B cell (primary cell): Measurements from ENCODE around the gene PARD3B. TPM values are rescaled to one million over a fixed set of nuclear protein-coding genes. Genes with fewer than 3 reads are reported as not detected.

Source experiments
- ATAC-seq: fragments of 200-7000 bp; cut with Tn5 transposase; one replicate; pipeline ENCODE4 v1.10.0; 2021; ENCODE audit warnings: low read depth, mild to moderate bottlenecking, moderate number of reproducible peaks, moderate library complexity
- CTCF ChIA-PET: fragments of 350-600 bp; sonication (Branson Sonifier 250); formaldehyde crosslinking; loops from one replicate; lab custom pipeline; 2021; ENCODE audit warnings: antibody characterized with exemption, inconsistent platforms; lab: Charles Lee
- POLR2A ChIA-PET: fragments of 350-600 bp; sonication (Branson Sonifier 250); formaldehyde crosslinking; loops from one replicate; lab custom pipeline; 2021; ENCODE audit warnings: antibody characterized with exemption; lab: Charles Lee
- DNase-seq: peaks from one replicate; pipeline ENCODE4 v3.0.0; 2013
- H2AFZ ChIP-seq: 2 replicates; pipeline ENCODE4 v1.6.1; 2012; ENCODE audit warnings: mild to moderate bottlenecking, low read depth, low read length; ENCODE audit not compliant: insufficient read depth, poor library complexity, severe bottlenecking
- H3K27ac ChIP-seq, 2 donors: 1 replicate in 1 of 2; 2 replicates in 1 of 2; pipeline ENCODE4 v1.5.1; 2012 to 2013; ENCODE audit warnings: low read length in 2 of 2, mild to moderate bottlenecking in 2 of 2, moderate library complexity in 1 of 2
- H3K27me3 ChIP-seq, 4 experiments: fragments of 200-600 bp in 1 of 4; sonication (generic) in 1 of 4; replicated peaks in 1 of 4; 1 replicate in 2 of 4; 2 replicates in 2 of 4; pipeline versions ENCODE4 v1.6.1 to v1.7.0; 2013 to 2016; ENCODE audit warnings: low read length in 3 of 4, mild to moderate bottlenecking in 2 of 4, mixed read lengths in 1 of 4, moderate library complexity in 1 of 4; ENCODE audit not compliant: insufficient read depth in 4 of 4, control insufficient read depth in 3 of 4; ENCODE audit errors: control extremely low read depth in 1 of 4
- H3K36me3 ChIP-seq, 2 experiments: replicated peaks in 1 of 2; 1 replicate in 1 of 2; 2 replicates in 1 of 2; pipeline versions ENCODE4 v1.6.1 to v1.7.1; 2013; ENCODE audit warnings: low read length in 1 of 2; ENCODE audit not compliant: insufficient read depth in 2 of 2, control insufficient read depth in 1 of 2; ENCODE audit errors: control extremely low read depth in 1 of 2, extremely low read depth in 1 of 2
- H3K4me1 ChIP-seq, 2 donors: fragments of 200-600 bp in 1 of 2; sonication (generic) in 1 of 2; 1 replicate in 1 of 2; 2 replicates in 1 of 2; pipeline versions ENCODE4 v1.5.1 to v1.6.1; 2013 to 2017; ENCODE audit warnings: low read length in 2 of 2; ENCODE audit not compliant: control insufficient read depth in 2 of 2, insufficient read depth in 2 of 2
- H3K4me2 ChIP-seq: replicated peaks from 2 replicates; pipeline ENCODE3; 2012; ENCODE audit warnings: mild to moderate bottlenecking, low read depth, low read length; ENCODE audit not compliant: poor library complexity, severe bottlenecking
- H3K4me3 ChIP-seq, 5 experiments: fragments of 200-600 bp in 1 of 5; sonication (generic) in 1 of 5; 1 replicate in 3 of 5; 2 replicates in 2 of 5; pipeline versions ENCODE4 v1.5.1 to v1.7.0; 2011 to 2016; ENCODE audit warnings: low read length in 4 of 5, mild to moderate bottlenecking in 4 of 5, low read depth in 2 of 5, control low read depth in 1 of 5, moderate library complexity in 1 of 5; ENCODE audit not compliant: insufficient read depth in 1 of 5; ENCODE audit errors: control extremely low read depth in 1 of 5, extremely low read depth in 1 of 5
- H3K79me2 ChIP-seq: fragments of 200-600 bp; sonication (generic); one replicate; pipeline ENCODE4 v1.6.0; 2016; ENCODE audit warnings: low read length; ENCODE audit not compliant: control insufficient read depth, insufficient read depth
- H3K9ac ChIP-seq: fragments of 200-600 bp; sonication (generic); 2 replicates; pipeline ENCODE4 v1.6.1; 2017; ENCODE audit warnings: mild to moderate bottlenecking, low read length, moderate library complexity
- H3K9me3 ChIP-seq, 3 donors: one replicate each; pipeline versions ENCODE4 v1.6.1 to v1.7.1; 2013; ENCODE audit warnings: low read length in 2 of 3; ENCODE audit not compliant: control insufficient read depth in 2 of 3, insufficient read depth in 1 of 3; ENCODE audit errors: control extremely low read depth in 1 of 3
- H4K20me1 ChIP-seq: 2 replicates; pipeline ENCODE4 v1.6.0; 2012; ENCODE audit warnings: mild to moderate bottlenecking, low read length; ENCODE audit not compliant: insufficient read depth, control insufficient read depth, poor library complexity, severe bottlenecking
- H3K27ac Mint-ChIP-seq: one replicate; pipeline ENCODE4 v1.8.0; 2021; ENCODE audit warnings: mixed read lengths
- H3K27me3 Mint-ChIP-seq: one replicate; pipeline ENCODE4 v1.8.0; 2021; ENCODE audit warnings: mixed read lengths
- H3K4me1 Mint-ChIP-seq: one replicate; pipeline ENCODE4 v1.8.0; 2021; ENCODE audit warnings: mixed read lengths
- H3K4me3 Mint-ChIP-seq: one replicate; pipeline ENCODE4 v1.8.0; 2021; ENCODE audit warnings: mixed read lengths
- H3K9me3 Mint-ChIP-seq: one replicate; pipeline ENCODE4 v1.8.0; 2022; ENCODE audit warnings: mixed read lengths; ENCODE audit not compliant: insufficient read depth
- EZH2 ChIP-seq: IDR thresholded peaks from 2 replicates; pipeline ENCODE4 v1.6.1; 2012; ENCODE audit warnings: borderline replicate concordance, low read depth, mild to moderate bottlenecking, moderate library complexity, low read length; ENCODE audit not compliant: insufficient read depth, poor library complexity, severe bottlenecking
- WGBS: methylation state at CpG from one replicate; pipeline ENCODE4 v1.1.5; 2013; ENCODE audit warnings: missing lambda C conversion rate; ENCODE audit not compliant: insufficient coverage; 5-methylcytosine and 5-hydroxymethylcytosine counted together
- intact Hi-C: fragments of 100-400 bp; cut with micrococcal nuclease; formaldehyde crosslinking; loops from one replicate; pipeline ENCODE4 v1.10.0; 2022
- polyA plus RNA-seq: library from polyadenylated mRNA; depleted of rRNA; stranded (reverse); fragments of >200 nt; gene quantifications from 2 replicates; pipeline ENCODE4 v1.2.3, GENCODE V29; 2012
- total RNA-seq, 2 donors: library from RNA; stranded (reverse); fragments of 120-200 nt in 1 of 2; gene quantifications; 1 replicate in 1 of 2; 2 replicates in 1 of 2; pipeline versions ENCODE4 v1.2.3 to v1.2.4, GENCODE V29; 2013 to 2022
- TF ChIP-seq, protein P1 (sequence below): fragments of 200-600 bp; IDR thresholded peaks from one replicate; pipeline ENCODE4 v1.8.0; 2022; ENCODE audit warnings: antibody characterized with exemption, mild to moderate bottlenecking

Gene PARD3B
- total and polyA plus RNA-seq, 2 donors (not counting 1 experiment from before 2014, with no cell fraction given) = not detected

DNA sequence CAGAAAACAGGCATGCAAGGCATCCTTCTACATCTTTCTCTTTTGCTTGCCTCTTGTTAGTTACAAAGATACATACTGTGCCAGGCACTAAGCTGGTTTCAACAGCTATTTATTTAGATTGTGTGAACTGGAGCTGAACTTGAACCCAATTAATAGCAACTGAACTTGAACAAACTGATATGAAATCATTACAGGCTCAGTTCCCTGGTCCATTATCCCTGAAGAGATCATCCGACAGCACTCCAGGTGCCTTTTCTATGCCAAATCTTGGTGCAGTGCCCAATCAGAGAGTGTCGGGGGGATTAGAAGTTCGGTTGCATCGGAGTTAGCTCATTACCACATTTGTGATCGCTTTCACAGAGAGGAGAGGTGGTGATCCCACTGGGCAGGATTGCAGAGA is 477.6 kb downstream of the PARD3B start:
- POLR2A ChIA-PET = no interaction called here
- DNase-seq = no peak
- 98% methylated on average over 4 of the region's 5 CpGs for WGBS
- H3K27ac ChIP-seq = no peak overlapping the region
- ATAC-seq = no peak
- no peaks in the 10 kb centered on the region for H3K9me3 ChIP-seq
- intact Hi-C loops = no loop called here
- H3K9me3 Mint-ChIP-seq = no peaks in the 10 kb centered on the region
- no peaks in the 10 kb centered on the region for H3K36me3 ChIP-seq
- CTCF ChIA-PET = no interaction called here
- H3K4me3 Mint-ChIP-seq = no peak overlapping the region
- H3K4me1 Mint-ChIP-seq = no peaks in the 10 kb centered on the region
- no peak overlapping the region for H3K9ac ChIP-seq
- no peak for TF ChIP-seq EZH2
- TF ChIP-seq, protein P1, sequence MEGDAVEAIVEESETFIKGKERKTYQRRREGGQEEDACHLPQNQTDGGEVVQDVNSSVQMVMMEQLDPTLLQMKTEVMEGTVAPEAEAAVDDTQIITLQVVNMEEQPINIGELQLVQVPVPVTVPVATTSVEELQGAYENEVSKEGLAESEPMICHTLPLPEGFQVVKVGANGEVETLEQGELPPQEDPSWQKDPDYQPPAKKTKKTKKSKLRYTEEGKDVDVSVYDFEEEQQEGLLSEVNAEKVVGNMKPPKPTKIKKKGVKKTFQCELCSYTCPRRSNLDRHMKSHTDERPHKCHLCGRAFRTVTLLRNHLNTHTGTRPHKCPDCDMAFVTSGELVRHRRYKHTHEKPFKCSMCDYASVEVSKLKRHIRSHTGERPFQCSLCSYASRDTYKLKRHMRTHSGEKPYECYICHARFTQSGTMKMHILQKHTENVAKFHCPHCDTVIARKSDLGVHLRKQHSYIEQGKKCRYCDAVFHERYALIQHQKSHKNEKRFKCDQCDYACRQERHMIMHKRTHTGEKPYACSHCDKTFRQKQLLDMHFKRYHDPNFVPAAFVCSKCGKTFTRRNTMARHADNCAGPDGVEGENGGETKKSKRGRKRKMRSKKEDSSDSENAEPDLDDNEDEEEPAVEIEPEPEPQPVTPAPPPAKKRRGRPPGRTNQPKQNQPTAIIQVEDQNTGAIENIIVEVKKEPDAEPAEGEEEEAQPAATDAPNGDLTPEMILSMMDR = no peak
- H3K4me2 ChIP-seq = no peak overlapping the region
- H2AFZ ChIP-seq = no peak overlapping the region
- no peak overlapping the region for H3K27ac Mint-ChIP-seq
- no peaks in the 10 kb centered on the region for H3K27me3 ChIP-seq
- H3K27me3 Mint-ChIP-seq = no peaks in the 10 kb centered on the region
- H3K79me2 ChIP-seq = no peaks in the 10 kb centered on the region
- H3K4me1 ChIP-seq = no peaks in the 10 kb centered on the region
- H3K4me3 ChIP-seq = no peak overlapping the region
- no peaks in the 10 kb centered on the region for H4K20me1 ChIP-seq

DNA sequence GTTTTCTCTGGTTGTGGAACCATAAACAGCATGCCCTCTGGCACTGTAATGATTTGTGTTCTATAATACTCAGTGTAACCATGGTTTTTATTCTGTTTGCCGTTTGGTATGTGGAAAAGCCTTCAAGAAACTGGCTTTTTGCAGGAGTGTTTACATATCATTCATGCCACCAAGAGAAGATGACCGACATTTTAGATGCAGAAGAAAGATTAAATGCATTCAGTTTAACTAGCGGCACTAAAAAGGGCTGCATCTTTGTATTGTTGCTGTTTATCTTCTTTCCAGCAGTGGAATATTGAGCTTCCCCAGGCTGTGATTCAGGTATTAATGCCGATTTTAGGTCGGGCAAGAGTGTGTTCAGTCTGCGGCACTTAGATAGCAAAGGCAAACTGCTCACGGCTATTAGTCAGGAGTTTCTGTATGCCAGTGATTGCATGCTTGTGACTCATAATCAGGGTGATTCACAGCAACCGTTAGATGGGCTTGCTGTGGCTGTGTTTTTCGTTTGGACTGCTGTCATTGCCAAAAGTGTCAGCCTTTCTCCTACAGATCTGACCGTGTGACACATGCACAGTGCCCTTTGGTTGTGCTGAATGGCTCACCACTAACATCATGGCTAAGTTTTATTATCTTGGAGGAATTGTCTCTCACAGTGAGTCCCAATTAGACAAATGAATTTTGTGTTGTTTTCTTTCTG is 479.7 kb downstream of the PARD3B start:
- ChIA-PET POLR2A (no interaction called here), CTCF (no interaction called here)
- DNase-seq = no peak
- Histone ChIP-seq H3K79me2 (no peaks in the 10 kb centered on the region), H2AFZ (no peak overlapping the region), H3K27me3 (no peaks in the 10 kb centered on the region), H3K9ac (no peak overlapping the region), H3K4me2 (no peak overlapping the region), H3K27ac (no peak overlapping the region), H3K36me3 (no peaks in the 10 kb centered on the region), H3K9me3 (no peaks in the 10 kb centered on the region), H4K20me1 (no peaks in the 10 kb centered on the region), H3K4me3 (no peak overlapping the region), H3K4me1 (no peaks in the 10 kb centered on the region)
- ATAC-seq = no peak
- Mint-ChIP-seq H3K4me1 (no peaks in the 10 kb centered on the region), H3K9me3 (no peaks in the 10 kb centered on the region), H3K27ac (no peak overlapping the region), H3K4me3 (no peak overlapping the region), H3K27me3 (no peaks in the 10 kb centered on the region)
- WGBS = 93% methylated on average over 8 of the region's 10 CpGs
- intact Hi-C loops = no loop called here
- TF ChIP-seq, protein P1 = no peak
- no peak for TF ChIP-seq EZH2
